Measurements from ENCODE around the gene NECAP2.

DNA sequence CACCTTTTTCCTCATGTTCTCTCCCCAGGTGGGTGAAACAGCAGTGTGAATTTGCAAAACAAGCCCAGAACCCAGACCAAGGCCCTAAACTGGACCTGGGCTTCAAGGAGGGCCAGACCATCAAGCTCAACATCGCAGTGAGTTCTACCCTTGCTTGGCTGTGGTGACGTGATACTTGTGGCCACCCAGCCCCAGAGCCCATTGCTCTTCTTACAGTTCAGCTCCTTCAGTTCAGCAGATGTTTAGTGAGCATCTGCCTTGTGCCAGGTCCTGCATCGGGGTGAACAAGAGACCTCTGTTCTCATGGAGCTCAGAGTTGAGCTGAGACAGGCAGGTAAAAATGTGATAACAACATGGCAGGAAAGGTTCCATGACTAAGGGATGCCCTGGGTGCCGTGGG, 8.5 kb downstream of the NECAP2 start:
- TF ChIP-seq, protein P1, sequence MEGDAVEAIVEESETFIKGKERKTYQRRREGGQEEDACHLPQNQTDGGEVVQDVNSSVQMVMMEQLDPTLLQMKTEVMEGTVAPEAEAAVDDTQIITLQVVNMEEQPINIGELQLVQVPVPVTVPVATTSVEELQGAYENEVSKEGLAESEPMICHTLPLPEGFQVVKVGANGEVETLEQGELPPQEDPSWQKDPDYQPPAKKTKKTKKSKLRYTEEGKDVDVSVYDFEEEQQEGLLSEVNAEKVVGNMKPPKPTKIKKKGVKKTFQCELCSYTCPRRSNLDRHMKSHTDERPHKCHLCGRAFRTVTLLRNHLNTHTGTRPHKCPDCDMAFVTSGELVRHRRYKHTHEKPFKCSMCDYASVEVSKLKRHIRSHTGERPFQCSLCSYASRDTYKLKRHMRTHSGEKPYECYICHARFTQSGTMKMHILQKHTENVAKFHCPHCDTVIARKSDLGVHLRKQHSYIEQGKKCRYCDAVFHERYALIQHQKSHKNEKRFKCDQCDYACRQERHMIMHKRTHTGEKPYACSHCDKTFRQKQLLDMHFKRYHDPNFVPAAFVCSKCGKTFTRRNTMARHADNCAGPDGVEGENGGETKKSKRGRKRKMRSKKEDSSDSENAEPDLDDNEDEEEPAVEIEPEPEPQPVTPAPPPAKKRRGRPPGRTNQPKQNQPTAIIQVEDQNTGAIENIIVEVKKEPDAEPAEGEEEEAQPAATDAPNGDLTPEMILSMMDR (IDR thresholded peaks at IDR 0.05), result no peak
- TF ChIP-seq ZFP36 (IDR thresholded peaks at IDR 0.05; ENCODE audit: borderline replicate concordance, partially characterized antibody), result no peak
- TF ChIP-seq POLR2A (IDR thresholded peaks at IDR 0.05; ENCODE audit: low read length), result no peak
- TF ChIP-seq, protein P2, sequence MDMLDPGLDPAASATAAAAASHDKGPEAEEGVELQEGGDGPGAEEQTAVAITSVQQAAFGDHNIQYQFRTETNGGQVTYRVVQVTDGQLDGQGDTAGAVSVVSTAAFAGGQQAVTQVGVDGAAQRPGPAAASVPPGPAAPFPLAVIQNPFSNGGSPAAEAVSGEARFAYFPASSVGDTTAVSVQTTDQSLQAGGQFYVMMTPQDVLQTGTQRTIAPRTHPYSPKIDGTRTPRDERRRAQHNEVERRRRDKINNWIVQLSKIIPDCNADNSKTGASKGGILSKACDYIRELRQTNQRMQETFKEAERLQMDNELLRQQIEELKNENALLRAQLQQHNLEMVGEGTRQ (IDR thresholded peaks at IDR 0.05), result no peak
- no peak for TF ChIP-seq CBX8 (IDR thresholded peaks at IDR 0.05)
- no peak for TF ChIP-seq EP300 (IDR thresholded peaks at IDR 0.05)
- TF ChIP-seq CHD2 (IDR thresholded peaks at IDR 0.05; ENCODE audit: low read length, partially characterized antibody), result no peak
- TF ChIP-seq RNF2 (IDR thresholded peaks at IDR 0.05; ENCODE audit: borderline replicate concordance, low read depth), result no peak
- TF ChIP-seq MYC (IDR thresholded peaks at IDR 0.05; ENCODE audit: borderline replicate concordance, low read length), result no peak
- no peak for TF ChIP-seq ESRRA (IDR thresholded peaks at IDR 0.05; ENCODE audit: borderline replicate concordance, low read length)
- TF ChIP-seq, protein P3, sequence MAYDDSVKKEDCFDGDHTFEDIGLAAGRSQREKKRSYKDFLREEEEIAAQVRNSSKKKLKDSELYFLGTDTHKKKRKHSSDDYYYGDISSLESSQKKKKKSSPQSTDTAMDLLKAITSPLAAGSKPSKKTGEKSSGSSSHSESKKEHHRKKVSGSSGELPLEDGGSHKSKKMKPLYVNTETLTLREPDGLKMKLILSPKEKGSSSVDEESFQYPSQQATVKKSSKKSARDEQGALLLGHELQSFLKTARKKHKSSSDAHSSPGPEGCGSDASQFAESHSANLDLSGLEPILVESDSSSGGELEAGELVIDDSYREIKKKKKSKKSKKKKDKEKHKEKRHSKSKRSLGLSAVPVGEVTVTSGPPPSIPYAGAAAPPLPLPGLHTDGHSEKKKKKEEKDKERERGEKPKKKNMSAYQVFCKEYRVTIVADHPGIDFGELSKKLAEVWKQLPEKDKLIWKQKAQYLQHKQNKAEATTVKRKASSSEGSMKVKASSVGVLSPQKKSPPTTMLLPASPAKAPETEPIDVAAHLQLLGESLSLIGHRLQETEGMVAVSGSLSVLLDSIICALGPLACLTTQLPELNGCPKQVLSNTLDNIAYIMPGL (CRISPR knock-in tag; IDR thresholded peaks at IDR 0.05; ENCODE audit: borderline replicate concordance), result no peak
- no peak for TF ChIP-seq NFE2L2 (conservative IDR thresholded peaks at IDR 0.05; ENCODE audit: low read length)

Measured in A549 (cell line).